KBM-7 (cell line): ENCODE measurements around the gene KLF12.

ENCODE experiments used
- DNase-seq: peaks from one replicate; pipeline ENCODE4 v3.0.0-alpha.2; 2015
- in situ Hi-C: fragments of 300-500 bp; cut with MboI; formaldehyde crosslinking; loops from 2 replicates; pipeline ENCODE4 v1.14.3; 2020; ENCODE audit warnings: low sequenced_read_pairs, low pct_unique_long_range_greater_than_20kb, mixed read lengths

KLF12 gene

GRCh38 chr13:74136084-74136658 is 2.0 kb upstream of the KLF12 start:
- DNase-seq: no peak
- in situ Hi-C loops: no loop called here

- in situ Hi-C loops: no loop called here
- peak; percentile 49 for DNase-seq
Observed at GRCh38 chr13:74135326-74136083, 1.3 kb upstream of the KLF12 start.

GRCh38 chr13:74134777-74135325 is 647 bp upstream of the KLF12 start:
- in situ Hi-C loops: no loop called here
- DNase-seq: peak; percentile 35

GRCh38 chr13:74133657-74134201 is 475 bp downstream of the KLF12 start:
- DNase-seq: peak; percentile 76
- in situ Hi-C loops: no loop called here

- DNase-seq: no peak
- in situ Hi-C loops: no loop called here
Observed at GRCh38 chr13:74132776-74133656, 1.2 kb downstream of the KLF12 start.

- in situ Hi-C loops: no loop called here
- DNase-seq: no peak
Observed at GRCh38 chr13:74132152-74132775, 1.9 kb downstream of the KLF12 start.

GRCh38 chr13:74131227-74131626 is 3.0 kb downstream of the KLF12 start:
- in situ Hi-C loops: no loop called here
- no peak for DNase-seq

- DNase-seq: no peak
- in situ Hi-C loops: no loop called here
Observed at GRCh38 chr13:74129500-74130191, 4.6 kb downstream of the KLF12 start.

GRCh38 chr13:74128156-74128767 is 5.9 kb downstream of the KLF12 start:
- in situ Hi-C loops: no loop called here
- DNase-seq: no peak

GRCh38 chr13:74118328-74118727 is 15.9 kb downstream of the KLF12 start:
- in situ Hi-C loops: no loop called here
- no peak for DNase-seq

GRCh38 chr13:74117207-74117705 is 16.9 kb downstream of the KLF12 start:
- no peak for DNase-seq
- in situ Hi-C loops: no loop called here

GRCh38 chr13:74115133-74115532 is 19.1 kb downstream of the KLF12 start:
- in situ Hi-C loops: no loop called here
- DNase-seq: no peak

GRCh38 chr13:74114641-74115040 is 19.6 kb downstream of the KLF12 start:
- in situ Hi-C loops: no loop called here

GRCh38 chr13:74114202-74114601 is 20.0 kb downstream of the KLF12 start:
- in situ Hi-C loops: no loop called here
- DNase-seq: no peak

More at GRCh38 chr13:74114641-74115040, 19.6 kb downstream of the KLF12 start:
- no peak for DNase-seq

GRCh38 chr13:74111901-74112824 is 22.0 kb downstream of the KLF12 start:
- in situ Hi-C loops: no loop called here
- no peak for DNase-seq

GRCh38 chr13:74111399-74111798 is 22.8 kb downstream of the KLF12 start:
- in situ Hi-C loops: no loop called here

GRCh38 chr13:74110053-74110452 is 24.2 kb downstream of the KLF12 start:
- in situ Hi-C loops: no loop called here
- no peak for DNase-seq

More at GRCh38 chr13:74111399-74111798, 22.8 kb downstream of the KLF12 start:
- DNase-seq: no peak
